ENCODE results near the gene STX7.

GRCh38 chr6:132405143-132405915, 107.6 kb downstream of the STX7 start:
- no peak for TF ChIP-seq EZH2 (IDR thresholded peaks at IDR 0.05; ENCODE audit: borderline replicate concordance, low read length)
- TF ChIP-seq CTCF (IDR thresholded peaks at IDR 0.05; ENCODE audit: low read length) = no peak

Measured in OCI-LY1 (cell line).